Thymus (tissue), 11 donors: ENCODE results near the gene G2E3. TPM values are rescaled to one million over a fixed set of nuclear protein-coding genes. Genes with fewer than 3 reads are reported as not detected.
A peak's percentile ranks its signal among the peaks of the same experiment; 100 is the strongest.

Experiments
- DNase-seq, 9 donors: peaks; one replicate each; pipeline ENCODE4 v3.0.0-alpha.2; 2013; ENCODE audit warnings: low spot score in 9 of 9, low read depth in 6 of 9, missing footprints in 1 of 9
- H3K27ac ChIP-seq, 2 donors: one replicate each; pipeline ENCODE4 v1.5.1; 2013; ENCODE audit warnings: control low read depth in 1 of 2, low read depth in 1 of 2, low read length in 1 of 2, mild to moderate bottlenecking in 1 of 2, moderate library complexity in 1 of 2
- H3K27me3 ChIP-seq, 2 donors: one replicate each; pipeline ENCODE4 v1.5.1; 2013; ENCODE audit warnings: low read length in 1 of 2; ENCODE audit not compliant: control insufficient read depth in 2 of 2, insufficient read depth in 1 of 2
- H3K36me3 ChIP-seq, 2 donors: one replicate each; pipeline ENCODE4 v1.5.1; 2013; ENCODE audit warnings: low read length in 1 of 2, mild to moderate bottlenecking in 1 of 2, moderate library complexity in 1 of 2; ENCODE audit not compliant: control insufficient read depth in 2 of 2, insufficient read depth in 2 of 2
- H3K4me1 ChIP-seq, 2 donors: one replicate each; pipeline ENCODE4 v1.5.1; 2013; ENCODE audit warnings: low read length in 2 of 2; ENCODE audit not compliant: control insufficient read depth in 2 of 2, insufficient read depth in 2 of 2
- H3K4me3 ChIP-seq, 2 donors: one replicate each; pipeline ENCODE4 v1.5.1; 2013; ENCODE audit warnings: low read length in 2 of 2, control low read depth in 1 of 2, mild to moderate bottlenecking in 1 of 2
- H3K9me3 ChIP-seq, 2 donors: one replicate each; pipeline ENCODE4 v1.5.1; 2013; ENCODE audit warnings: low read length in 1 of 2, mild to moderate bottlenecking in 1 of 2; ENCODE audit not compliant: control insufficient read depth in 2 of 2, insufficient read depth in 1 of 2
- WGBS: extraction: QIAGEN DNeasy Blood & Tissue Kit; methylation state at CpG from one replicate; pipeline ENCODE4 v1.1.7; 2013; 5-methylcytosine and 5-hydroxymethylcytosine counted together
- polyA plus RNA-seq: library from polyadenylated mRNA; stranded (reverse); fragments of 200-250 nt; gene quantifications from one replicate; pipeline ENCODE4 v1.2.3, GENCODE V29; 2013
- total RNA-seq: library from RNA; stranded (reverse); fragments of 120-200 nt; gene quantifications from one replicate; pipeline ENCODE4 v1.2.4, GENCODE V29; 2013
- donor health status: healthy.

G2E3 gene
- total and polyA plus RNA-seq, 2 donors, result 8.7 to 32.3 TPM

DNA sequence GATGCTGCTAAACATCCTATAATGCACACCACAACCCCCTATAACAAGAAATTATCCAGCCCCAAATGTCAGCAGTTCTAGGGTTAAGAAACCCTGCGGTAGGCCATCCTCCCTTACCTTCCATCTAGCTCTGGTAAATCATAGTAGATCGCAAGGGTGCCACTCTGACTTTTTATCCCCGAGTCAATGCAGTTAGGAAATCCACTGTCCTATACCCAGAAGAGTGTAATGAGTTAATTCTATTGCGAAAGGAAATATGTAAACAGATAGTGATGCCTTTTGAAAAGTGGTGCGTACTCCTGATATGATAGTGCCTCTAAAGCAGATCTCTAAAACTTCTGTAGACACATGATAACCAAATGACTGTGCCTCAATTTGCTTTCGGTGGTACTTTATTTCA, 93.0 kb downstream of the G2E3 start:
- Histone ChIP-seq H3K4me1 (no peaks in the 10 kb centered on the region), H3K27ac (no peak overlapping the region), H3K27me3 (no peaks in the 10 kb centered on the region), H3K9me3 (no peaks in the 10 kb centered on the region), H3K36me3 (peaks cover 21 to 40% of the 10 kb centered on the region in 2 donors), H3K4me3 (no peak overlapping the region)
- no peak for DNase-seq
- 89% methylated on average over 6 of the region's 6 CpGs for WGBS

DNA sequence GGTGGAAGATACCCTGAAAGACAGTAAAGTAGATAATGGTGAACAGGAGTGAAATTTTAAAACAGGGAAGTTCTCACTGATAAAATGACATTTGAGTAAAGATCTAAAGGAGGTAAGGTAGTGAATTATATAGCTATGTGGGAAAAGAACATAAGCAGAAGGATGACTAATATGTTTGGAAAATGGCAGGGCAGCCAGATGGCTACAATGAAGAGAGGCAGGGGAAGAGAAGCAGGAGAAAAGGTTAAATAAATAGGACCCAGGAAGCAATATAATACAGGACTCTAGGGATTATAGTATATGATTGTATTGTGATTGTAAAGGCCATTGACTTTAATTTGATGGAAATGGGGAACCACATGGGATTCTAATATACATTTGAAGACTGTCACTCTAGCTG, 96.2 kb downstream of the G2E3 start:
- H3K27me3 ChIP-seq, result no peaks in the 10 kb centered on the region
- H3K36me3 ChIP-seq, result peaks cover 24 to 48% of the 10 kb centered on the region in 2 donors
- no peak overlapping the region for H3K27ac ChIP-seq

DNA sequence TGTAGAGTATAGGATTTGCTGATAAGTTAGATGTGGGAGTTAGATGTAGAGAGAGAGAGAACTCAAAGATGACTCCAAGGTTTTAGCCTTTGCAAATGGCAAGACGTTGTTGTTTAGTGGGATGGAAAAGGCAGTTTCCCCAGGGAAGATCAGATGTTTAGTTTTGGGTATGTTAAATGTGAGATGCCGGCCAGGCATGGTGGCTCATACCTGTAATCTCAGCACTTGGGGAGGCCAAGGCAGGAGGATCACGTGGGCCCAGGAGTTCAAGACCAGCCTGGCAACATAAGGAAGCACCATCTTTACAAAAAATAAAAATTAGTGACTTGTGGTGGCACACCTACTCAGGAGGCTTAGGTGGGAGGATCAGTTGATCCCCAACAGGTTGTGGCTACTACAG, 96.7 kb downstream of the G2E3 start:
- Histone ChIP-seq H3K27me3 (no peaks in the 10 kb centered on the region), H3K27ac (no peak overlapping the region), H3K36me3 (peaks cover 24 to 47% of the 10 kb centered on the region in 2 donors), H3K9me3 (no peaks in the 10 kb centered on the region), H3K4me3 (no peak overlapping the region), H3K4me1 (no peaks in the 10 kb centered on the region)
- DNase-seq, result no peak
- 98% methylated on average over 3 of the region's 3 CpGs for WGBS

More for the DNA sequence above, 96.2 kb downstream of the G2E3 start:
- H3K9me3 ChIP-seq, result no peaks in the 10 kb centered on the region
- no peak for DNase-seq
- H3K4me1 ChIP-seq, result no peaks in the 10 kb centered on the region
- H3K4me3 ChIP-seq, result no peak overlapping the region

DNA sequence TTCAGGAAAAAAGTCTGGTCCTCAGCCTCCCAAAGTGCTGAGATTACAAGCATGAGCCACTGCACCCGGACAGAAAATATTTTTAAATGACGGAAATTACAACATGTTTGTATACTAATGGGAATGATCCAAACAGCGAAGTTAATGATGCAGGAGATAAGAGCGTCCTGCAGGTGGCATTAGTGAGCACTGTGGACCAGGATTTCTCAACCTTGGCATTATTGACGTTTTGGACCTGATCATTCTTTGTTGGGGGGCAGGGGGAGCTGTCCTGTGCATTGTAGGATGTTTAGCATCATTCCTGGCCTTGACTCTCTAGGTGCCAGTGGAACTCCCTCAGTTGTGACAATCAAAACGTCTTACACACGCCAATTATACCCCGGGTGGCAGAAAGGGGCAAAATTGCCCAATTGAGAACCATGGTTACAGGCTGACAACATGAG, 97.3 kb downstream of the G2E3 start:
- Histone ChIP-seq H3K4me3 (no peak overlapping the region), H3K27ac (no peak overlapping the region), H3K4me1 (no peaks in the 10 kb centered on the region), H3K36me3 (peaks cover 24 to 51% of the 10 kb centered on the region in 2 donors), H3K9me3 (no peaks in the 10 kb centered on the region), H3K27me3 (no peaks in the 10 kb centered on the region)
- 77% methylated on average over 8 of the region's 8 CpGs for WGBS
- DNase-seq, result peak in 7 of 9 donors; percentile 2 to 50 (median 20)

DNA sequence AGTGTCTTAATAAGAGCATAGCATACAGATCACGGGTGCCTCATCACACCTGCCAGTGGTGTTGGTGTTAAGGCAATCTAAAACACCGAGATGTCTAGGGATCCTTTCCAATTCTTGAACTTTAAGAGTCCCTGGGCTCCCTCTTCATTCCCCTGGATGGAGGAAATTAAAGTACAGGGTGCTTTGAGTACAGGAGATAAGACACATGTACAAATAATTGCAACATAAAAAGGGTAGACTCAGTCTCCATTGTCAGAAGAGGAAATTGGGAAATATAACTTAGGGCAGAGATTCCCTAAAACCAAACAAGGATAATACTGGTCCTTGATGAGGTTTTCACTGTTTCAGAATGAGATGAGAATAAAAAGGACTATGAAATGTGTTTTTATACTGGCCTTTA, 98.1 kb downstream of the G2E3 start:
- 96% methylated on average over 2 of the region's 2 CpGs for WGBS

DNA sequence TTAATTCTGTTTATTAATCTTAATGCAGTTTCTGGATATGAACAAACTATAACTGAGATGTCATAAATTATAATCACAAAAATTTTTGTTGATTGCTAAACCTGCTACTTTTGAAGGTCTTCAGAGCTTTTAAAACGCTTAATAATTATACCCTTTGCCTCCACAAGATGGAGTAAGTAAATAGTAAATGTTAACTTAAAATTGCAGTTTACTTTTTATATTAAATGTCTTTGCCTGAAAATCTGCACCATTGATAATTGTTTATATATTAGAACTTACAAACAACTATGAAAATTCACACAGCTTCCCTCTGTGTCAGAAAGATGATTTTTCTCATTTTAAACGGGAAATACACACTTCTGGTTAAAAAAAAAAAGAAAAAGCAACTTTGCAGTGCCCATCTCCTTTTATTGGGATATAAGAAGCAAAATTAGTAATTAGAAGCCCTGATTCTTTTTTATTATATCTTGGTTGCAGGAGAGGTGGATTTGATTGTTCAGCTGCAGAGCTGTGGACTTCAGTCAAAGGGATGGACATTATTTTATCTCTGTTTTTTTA, 98.7 kb downstream of the G2E3 start:
- peaks cover 19 to 42% of the 10 kb centered on the region in 2 donors for H3K36me3 ChIP-seq
- DNase-seq, result peak in 1 of 9 donors; percentile 17
- 82% methylated on average over 2 of the region's 2 CpGs for WGBS

More for the DNA sequence above, 98.1 kb downstream of the G2E3 start:
- Histone ChIP-seq H3K9me3 (no peaks in the 10 kb centered on the region), H3K36me3 (peaks cover 19 to 46% of the 10 kb centered on the region in 2 donors), H3K4me3 (no peak overlapping the region), H3K27ac (no peak overlapping the region), H3K27me3 (no peaks in the 10 kb centered on the region), H3K4me1 (no peaks in the 10 kb centered on the region)
- no peak for DNase-seq

DNA sequence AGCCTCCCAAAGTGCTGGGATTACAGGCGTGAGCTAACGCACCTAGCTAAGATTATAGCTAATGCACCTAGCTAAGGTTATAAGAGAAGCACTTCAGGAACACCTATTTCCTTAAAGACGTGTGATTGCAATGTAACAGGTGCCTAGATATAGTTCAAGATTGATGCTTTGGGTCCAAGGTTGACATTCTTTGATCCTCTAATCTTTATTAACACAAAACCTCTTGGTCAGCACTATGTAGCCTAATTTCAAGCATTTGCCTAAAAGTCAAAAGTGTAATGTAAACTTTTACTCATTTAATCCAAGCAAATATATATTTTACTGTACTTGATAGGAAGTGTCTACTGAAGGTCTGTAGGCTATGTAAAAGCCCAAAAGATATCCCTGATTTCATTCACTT, 99.7 kb downstream of the G2E3 start:
- Histone ChIP-seq H3K9me3 (no peaks in the 10 kb centered on the region), H3K4me3 (no peak overlapping the region), H3K36me3 (peaks cover 17 to 33% of the 10 kb centered on the region in 2 donors), H3K27me3 (no peaks in the 10 kb centered on the region), H3K4me1 (no peaks in the 10 kb centered on the region), H3K27ac (no peak overlapping the region)
- no peak for DNase-seq
- over 99% methylated on average over 3 of the region's 3 CpGs for WGBS

More for the DNA sequence above, 98.7 kb downstream of the G2E3 start:
- Histone ChIP-seq H3K9me3 (no peaks in the 10 kb centered on the region), H3K27me3 (no peaks in the 10 kb centered on the region), H3K27ac (no peak overlapping the region), H3K4me1 (no peaks in the 10 kb centered on the region), H3K4me3 (no peak overlapping the region)

DNA sequence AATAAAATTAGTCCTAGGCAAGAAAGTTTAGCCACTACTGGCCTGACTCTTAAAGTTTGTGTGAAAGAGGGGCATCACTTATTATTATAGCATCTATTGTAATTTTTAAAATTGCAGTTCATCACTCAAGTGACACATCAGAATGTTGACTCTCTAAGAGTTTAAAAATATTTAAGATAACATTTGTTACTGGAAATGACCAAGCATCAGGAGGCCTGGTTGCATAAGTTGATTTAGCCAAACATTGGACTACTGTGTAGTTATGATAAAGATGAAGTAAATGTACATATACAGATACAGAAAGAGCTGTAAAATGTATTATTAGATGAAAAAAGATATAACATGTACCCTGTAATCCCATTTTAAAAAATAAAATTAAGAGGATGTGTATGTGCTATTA, 110.6 kb downstream of the G2E3 start:
- no peak overlapping the region for H3K27ac ChIP-seq

More for the DNA sequence above, 110.6 kb downstream of the G2E3 start:
- no peak for DNase-seq
- no peaks in the 10 kb centered on the region for H3K9me3 ChIP-seq
- peaks cover 0 to 4% of the 10 kb centered on the region in 2 donors for H3K36me3 ChIP-seq
- H3K27me3 ChIP-seq, result no peaks in the 10 kb centered on the region
- H3K4me1 ChIP-seq, result no peaks in the 10 kb centered on the region
- no peak overlapping the region for H3K4me3 ChIP-seq
